ENCODE data around the gene RYR2.

The RYR2 gene

DNA sequence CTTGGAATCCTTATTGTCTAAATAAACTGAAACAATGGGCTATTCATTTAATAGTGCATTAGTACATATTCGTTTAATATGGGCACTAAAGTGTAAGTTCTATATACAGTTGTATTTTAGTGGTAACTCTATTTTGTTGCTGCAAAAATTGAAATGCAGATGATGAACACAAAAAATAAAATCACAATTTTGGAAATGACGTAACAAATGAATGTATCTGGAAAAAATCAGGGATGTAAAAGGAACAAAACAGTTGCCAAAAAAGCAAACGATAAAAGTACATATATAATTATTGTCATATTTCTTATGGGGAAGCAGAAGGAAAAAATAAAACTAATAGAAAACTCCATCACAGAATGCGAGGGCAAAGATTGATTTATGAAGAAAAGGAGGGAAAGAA, 254.9 kb downstream of the RYR2 start:
- H3K27me3 ChIP-seq (replicated peaks; ENCODE audit: control insufficient read depth, insufficient read depth, low read length, poor library complexity, severe bottlenecking): no peaks in the 10 kb centered on the region
- no peak overlapping the region for H3K27ac ChIP-seq (ENCODE audit: insufficient read depth, low read length, poor library complexity, severe bottlenecking)
- H3K4me3 ChIP-seq (ENCODE audit: insufficient read depth, low read depth, low read length, poor library complexity, severe bottlenecking): no peak overlapping the region
- H3K4me1 ChIP-seq (ENCODE audit: control insufficient read depth, insufficient read depth, low read length, poor library complexity, severe bottlenecking): no peaks in the 10 kb centered on the region
- DNase-seq: no peak
- no peaks in the 10 kb centered on the region for H3K36me3 ChIP-seq (ENCODE audit: control insufficient read depth, insufficient read depth, low read length)
- no peaks in the 10 kb centered on the region for H3K9me3 ChIP-seq (ENCODE audit: control insufficient read depth, low read length)

DNA sequence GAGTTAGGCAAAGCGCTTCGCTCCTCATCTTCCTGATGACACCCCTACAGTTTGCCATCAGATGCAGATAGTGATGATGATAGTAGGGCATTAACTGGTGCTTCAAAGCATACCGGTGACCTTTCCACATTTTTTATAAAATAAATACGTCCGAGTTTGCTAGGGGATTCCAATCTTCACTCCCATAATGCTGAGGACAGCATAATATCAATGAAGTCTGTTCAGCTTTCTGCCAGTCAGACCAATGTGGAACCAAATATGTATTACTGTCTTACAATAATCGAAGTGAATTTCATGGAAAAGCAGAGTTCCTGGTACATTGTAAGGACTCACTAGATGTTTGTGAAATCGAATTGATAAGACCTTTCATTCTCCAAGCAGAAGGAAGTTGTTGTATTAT, 258.7 kb downstream of the RYR2 start:
- H3K27ac ChIP-seq (ENCODE audit: insufficient read depth, low read length, poor library complexity, severe bottlenecking): no peak overlapping the region
- H3K27me3 ChIP-seq (replicated peaks; ENCODE audit: control insufficient read depth, insufficient read depth, low read length, poor library complexity, severe bottlenecking): no peaks in the 10 kb centered on the region
- no peaks in the 10 kb centered on the region for H3K9me3 ChIP-seq (ENCODE audit: control insufficient read depth, low read length)
- H3K4me3 ChIP-seq (ENCODE audit: insufficient read depth, low read depth, low read length, poor library complexity, severe bottlenecking): no peak overlapping the region
- no peaks in the 10 kb centered on the region for H3K4me1 ChIP-seq (ENCODE audit: control insufficient read depth, insufficient read depth, low read length, poor library complexity, severe bottlenecking)
- H3K36me3 ChIP-seq (ENCODE audit: control insufficient read depth, insufficient read depth, low read length): no peaks in the 10 kb centered on the region
- DNase-seq: no peak

DNA sequence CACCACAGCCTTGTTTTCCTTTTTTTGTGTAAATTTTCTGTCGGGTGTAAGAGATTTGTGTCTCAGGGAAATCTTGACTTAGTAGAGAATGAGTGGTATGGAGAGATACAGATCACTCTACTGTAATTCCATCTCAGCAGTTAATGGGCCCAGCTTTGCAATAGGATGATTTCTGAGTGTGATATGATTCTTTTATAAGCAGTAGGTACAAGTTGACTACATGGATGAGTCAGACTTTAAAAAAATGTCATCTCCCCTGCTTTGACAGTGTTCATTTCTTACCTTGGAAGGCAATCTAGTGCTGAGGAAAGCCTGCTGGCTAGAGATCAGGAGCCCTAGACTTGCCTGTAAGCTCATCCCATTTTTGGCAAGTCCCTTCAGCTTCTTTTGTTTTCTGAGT, 261.9 kb downstream of the RYR2 start:
- H3K27me3 ChIP-seq (replicated peaks; ENCODE audit: control insufficient read depth, insufficient read depth, low read length, poor library complexity, severe bottlenecking): no peaks in the 10 kb centered on the region
- no peaks in the 10 kb centered on the region for H3K9me3 ChIP-seq (ENCODE audit: control insufficient read depth, low read length)
- H3K27ac ChIP-seq (ENCODE audit: insufficient read depth, low read length, poor library complexity, severe bottlenecking): no peak overlapping the region
- no peaks in the 10 kb centered on the region for H3K4me1 ChIP-seq (ENCODE audit: control insufficient read depth, insufficient read depth, low read length, poor library complexity, severe bottlenecking)
- no peaks in the 10 kb centered on the region for H3K36me3 ChIP-seq (ENCODE audit: control insufficient read depth, insufficient read depth, low read length)
- no peak for DNase-seq
- H3K4me3 ChIP-seq (ENCODE audit: insufficient read depth, low read depth, low read length, poor library complexity, severe bottlenecking): no peak overlapping the region

DNA sequence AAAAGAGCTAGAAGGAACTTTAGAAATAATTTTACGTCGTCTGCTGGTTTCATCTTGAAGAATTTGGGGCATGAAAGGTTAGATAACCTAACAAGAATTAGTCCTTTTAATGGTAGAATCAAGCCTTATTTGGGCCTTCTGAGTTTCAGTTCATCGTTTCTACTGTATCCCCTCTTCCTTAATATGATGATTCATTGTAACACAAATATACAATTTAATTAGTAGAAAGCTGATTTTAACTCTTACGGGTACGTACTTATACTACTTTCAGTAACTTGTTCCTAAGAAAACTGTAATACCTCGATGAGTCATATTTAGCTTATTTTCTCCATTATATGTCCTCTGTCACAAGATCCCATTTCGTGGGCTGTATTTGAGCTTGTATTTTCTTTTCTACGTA, 264.7 kb downstream of the RYR2 start:
- H3K27me3 ChIP-seq (replicated peaks; ENCODE audit: control insufficient read depth, insufficient read depth, low read length, poor library complexity, severe bottlenecking): no peaks in the 10 kb centered on the region
- no peaks in the 10 kb centered on the region for H3K4me1 ChIP-seq (ENCODE audit: control insufficient read depth, insufficient read depth, low read length, poor library complexity, severe bottlenecking)
- H3K36me3 ChIP-seq (ENCODE audit: control insufficient read depth, insufficient read depth, low read length): no peaks in the 10 kb centered on the region
- no peaks in the 10 kb centered on the region for H3K9me3 ChIP-seq (ENCODE audit: control insufficient read depth, low read length)
- H3K4me3 ChIP-seq (ENCODE audit: insufficient read depth, low read depth, low read length, poor library complexity, severe bottlenecking): no peak overlapping the region
- no peak overlapping the region for H3K27ac ChIP-seq (ENCODE audit: insufficient read depth, low read length, poor library complexity, severe bottlenecking)
- DNase-seq: no peak

DNA sequence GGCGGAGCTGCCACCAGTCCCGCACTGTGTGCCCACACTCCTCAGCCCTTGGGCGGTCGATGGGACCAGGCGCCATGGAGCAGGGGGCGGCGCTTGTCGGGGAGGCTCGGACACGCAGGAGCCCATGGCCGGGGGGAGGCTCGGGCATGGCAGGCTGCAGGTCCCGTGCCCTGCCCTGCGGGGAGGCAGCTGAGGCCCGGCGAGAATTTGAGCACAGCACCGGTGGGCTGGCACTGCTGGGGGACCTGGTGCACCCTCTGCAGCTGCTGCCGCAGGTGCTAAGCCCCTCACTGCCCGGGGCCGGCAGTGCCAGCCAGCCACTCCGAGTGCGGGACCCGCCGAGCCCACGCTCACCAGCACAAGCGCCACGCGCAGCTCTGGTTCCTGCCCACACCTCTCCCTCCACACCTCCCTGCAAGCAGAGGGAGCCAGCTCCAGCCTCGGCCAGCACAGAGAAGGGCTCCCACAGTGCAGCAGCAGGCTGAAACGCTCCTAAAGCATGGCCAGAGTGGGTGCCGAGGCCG, 267.7 kb downstream of the RYR2 start:
- H3K27ac ChIP-seq (ENCODE audit: insufficient read depth, low read length, poor library complexity, severe bottlenecking): no peak overlapping the region

DNA sequence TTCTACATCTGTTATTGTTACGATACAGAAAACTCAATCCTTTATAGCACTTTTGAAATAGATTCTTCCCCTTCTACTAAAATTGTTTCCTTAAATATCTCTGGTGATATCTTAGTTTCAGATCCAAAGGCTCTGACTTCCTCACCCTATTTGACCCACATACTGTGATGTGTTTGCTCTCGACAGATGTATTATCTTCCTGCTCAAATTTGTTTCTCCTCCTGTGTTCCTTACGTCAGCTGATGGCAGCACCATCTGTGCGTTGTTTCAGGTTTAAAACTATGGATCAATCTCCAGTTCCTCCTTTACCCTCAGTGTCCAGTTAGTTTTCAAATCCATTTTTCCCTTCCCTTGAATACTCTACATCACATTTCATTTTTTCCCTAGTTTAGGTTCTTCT, 274.4 kb downstream of the RYR2 start:
- no peaks in the 10 kb centered on the region for H3K27me3 ChIP-seq (replicated peaks; ENCODE audit: control insufficient read depth, insufficient read depth, low read length, poor library complexity, severe bottlenecking)
- no peaks in the 10 kb centered on the region for H3K9me3 ChIP-seq (ENCODE audit: control insufficient read depth, low read length)
- H3K27ac ChIP-seq (ENCODE audit: insufficient read depth, low read length, poor library complexity, severe bottlenecking): no peak overlapping the region
- DNase-seq: no peak
- no peaks in the 10 kb centered on the region for H3K4me1 ChIP-seq (ENCODE audit: control insufficient read depth, insufficient read depth, low read length, poor library complexity, severe bottlenecking)
- H3K4me3 ChIP-seq (ENCODE audit: insufficient read depth, low read depth, low read length, poor library complexity, severe bottlenecking): no peak overlapping the region
- no peaks in the 10 kb centered on the region for H3K36me3 ChIP-seq (ENCODE audit: control insufficient read depth, insufficient read depth, low read length)

More for the DNA sequence above, 267.7 kb downstream of the RYR2 start:
- H3K9me3 ChIP-seq (ENCODE audit: control insufficient read depth, low read length): no peaks in the 10 kb centered on the region
- no peaks in the 10 kb centered on the region for H3K4me1 ChIP-seq (ENCODE audit: control insufficient read depth, insufficient read depth, low read length, poor library complexity, severe bottlenecking)
- H3K27me3 ChIP-seq (replicated peaks; ENCODE audit: control insufficient read depth, insufficient read depth, low read length, poor library complexity, severe bottlenecking): no peaks in the 10 kb centered on the region
- no peaks in the 10 kb centered on the region for H3K36me3 ChIP-seq (ENCODE audit: control insufficient read depth, insufficient read depth, low read length)
- no peak overlapping the region for H3K4me3 ChIP-seq (ENCODE audit: insufficient read depth, low read depth, low read length, poor library complexity, severe bottlenecking)
- no peak for DNase-seq

DNA sequence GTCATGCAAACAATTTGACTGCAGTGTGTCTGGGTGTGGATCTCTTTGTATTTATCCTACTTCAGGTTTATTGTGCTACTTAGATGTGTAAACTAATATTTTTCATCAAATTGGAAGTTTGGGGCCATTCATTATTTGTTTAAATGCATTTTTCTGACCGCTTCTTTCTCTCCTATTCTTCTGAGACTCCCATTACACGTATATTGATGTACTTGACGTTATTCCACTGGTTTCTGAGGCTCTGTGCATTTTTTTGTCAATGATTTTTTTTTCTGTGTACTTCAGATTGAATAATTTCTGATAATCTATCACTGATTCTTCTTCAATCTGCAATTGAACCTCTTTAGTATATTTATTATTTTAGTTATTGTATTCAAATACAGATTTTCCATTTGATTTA, 276.8 kb downstream of the RYR2 start:
- DNase-seq: no peak
- Histone ChIP-seq H3K27ac (ENCODE audit: insufficient read depth, low read length, poor library complexity, severe bottlenecking) (no peak overlapping the region), H3K36me3 (ENCODE audit: control insufficient read depth, insufficient read depth, low read length) (no peaks in the 10 kb centered on the region), H3K4me3 (ENCODE audit: insufficient read depth, low read depth, low read length, poor library complexity, severe bottlenecking) (no peak overlapping the region), H3K27me3 (replicated peaks; ENCODE audit: control insufficient read depth, insufficient read depth, low read length, poor library complexity, severe bottlenecking) (no peaks in the 10 kb centered on the region), H3K9me3 (ENCODE audit: control insufficient read depth, low read length) (no peaks in the 10 kb centered on the region), H3K4me1 (ENCODE audit: control insufficient read depth, insufficient read depth, low read length, poor library complexity, severe bottlenecking) (no peaks in the 10 kb centered on the region)

DNA sequence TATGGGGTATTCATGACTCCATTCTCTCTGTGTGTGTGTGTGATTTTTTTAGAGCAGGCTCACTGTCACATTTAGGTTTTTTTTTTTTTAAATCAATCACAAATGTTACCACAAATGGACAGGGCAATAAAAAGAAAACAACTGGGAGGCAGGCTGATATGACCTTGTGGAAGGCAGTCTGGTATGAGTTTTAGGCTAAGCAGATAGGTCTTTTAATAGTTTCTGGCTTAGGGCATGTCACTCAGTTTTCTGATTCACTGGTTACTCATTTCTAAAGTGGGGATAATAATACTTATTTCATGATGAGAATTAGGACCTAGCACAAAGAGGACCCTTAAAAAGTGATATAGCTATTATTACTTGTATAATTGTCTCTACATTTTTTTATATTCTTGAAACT, 278.9 kb downstream of the RYR2 start:
- Histone ChIP-seq H3K36me3 (ENCODE audit: control insufficient read depth, insufficient read depth, low read length) (no peaks in the 10 kb centered on the region), H3K27me3 (replicated peaks; ENCODE audit: control insufficient read depth, insufficient read depth, low read length, poor library complexity, severe bottlenecking) (no peaks in the 10 kb centered on the region), H3K4me1 (ENCODE audit: control insufficient read depth, insufficient read depth, low read length, poor library complexity, severe bottlenecking) (no peaks in the 10 kb centered on the region), H3K4me3 (ENCODE audit: insufficient read depth, low read depth, low read length, poor library complexity, severe bottlenecking) (no peak overlapping the region), H3K9me3 (ENCODE audit: control insufficient read depth, low read length) (no peaks in the 10 kb centered on the region), H3K27ac (ENCODE audit: insufficient read depth, low read length, poor library complexity, severe bottlenecking) (no peak overlapping the region)
- DNase-seq: no peak

DNA sequence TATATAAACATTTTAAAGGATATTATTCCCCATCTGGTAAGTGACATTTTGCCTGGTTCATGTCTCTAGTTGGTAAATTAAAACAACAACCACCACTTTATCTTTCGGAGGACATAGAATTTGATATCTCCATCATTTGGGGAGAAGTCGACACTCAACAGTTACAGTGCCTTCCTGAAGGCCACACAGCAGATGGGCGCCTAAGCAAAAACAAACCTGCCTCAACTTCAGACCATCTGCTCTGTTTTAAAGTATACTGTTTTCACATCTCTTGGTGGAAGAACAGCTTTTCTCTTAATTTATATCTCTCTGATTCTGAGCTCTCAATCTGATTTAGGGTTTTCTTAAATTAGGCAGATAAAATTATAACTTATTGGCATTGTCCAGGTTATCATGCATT, 282.2 kb downstream of the RYR2 start:
- no peak overlapping the region for H3K27ac ChIP-seq (ENCODE audit: insufficient read depth, low read length, poor library complexity, severe bottlenecking)
- H3K36me3 ChIP-seq (ENCODE audit: control insufficient read depth, insufficient read depth, low read length): no peaks in the 10 kb centered on the region
- no peak for DNase-seq
- no peaks in the 10 kb centered on the region for H3K4me1 ChIP-seq (ENCODE audit: control insufficient read depth, insufficient read depth, low read length, poor library complexity, severe bottlenecking)
- no peaks in the 10 kb centered on the region for H3K27me3 ChIP-seq (replicated peaks; ENCODE audit: control insufficient read depth, insufficient read depth, low read length, poor library complexity, severe bottlenecking)
- H3K9me3 ChIP-seq (ENCODE audit: control insufficient read depth, low read length): no peaks in the 10 kb centered on the region
- no peak overlapping the region for H3K4me3 ChIP-seq (ENCODE audit: insufficient read depth, low read depth, low read length, poor library complexity, severe bottlenecking)

DNA sequence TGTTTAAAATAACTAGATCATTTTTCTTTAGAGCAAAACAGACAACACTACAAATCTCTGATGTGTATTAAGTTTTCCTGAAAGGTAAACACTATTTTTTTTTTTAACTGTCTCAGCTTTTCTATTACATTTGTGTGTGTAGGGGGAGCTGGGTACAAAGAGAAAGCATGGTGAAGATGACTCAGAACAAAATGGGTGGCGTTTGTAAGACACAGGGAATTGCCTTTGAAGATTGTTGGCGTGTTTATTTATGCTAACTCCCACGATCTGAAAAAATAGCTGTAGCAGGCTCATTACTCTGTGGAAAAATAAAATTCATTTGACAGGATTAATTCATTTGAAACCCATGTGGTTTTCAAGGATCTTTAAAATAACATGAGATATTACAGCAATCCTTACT, 285.1 kb downstream of the RYR2 start:
- Histone ChIP-seq H3K9me3 (ENCODE audit: control insufficient read depth, low read length) (no peaks in the 10 kb centered on the region), H3K27ac (ENCODE audit: insufficient read depth, low read length, poor library complexity, severe bottlenecking) (no peak overlapping the region), H3K27me3 (replicated peaks; ENCODE audit: control insufficient read depth, insufficient read depth, low read length, poor library complexity, severe bottlenecking) (no peaks in the 10 kb centered on the region), H3K36me3 (ENCODE audit: control insufficient read depth, insufficient read depth, low read length) (no peaks in the 10 kb centered on the region), H3K4me1 (ENCODE audit: control insufficient read depth, insufficient read depth, low read length, poor library complexity, severe bottlenecking) (no peaks in the 10 kb centered on the region), H3K4me3 (ENCODE audit: insufficient read depth, low read depth, low read length, poor library complexity, severe bottlenecking) (no peak overlapping the region)
- DNase-seq: no peak

DNA sequence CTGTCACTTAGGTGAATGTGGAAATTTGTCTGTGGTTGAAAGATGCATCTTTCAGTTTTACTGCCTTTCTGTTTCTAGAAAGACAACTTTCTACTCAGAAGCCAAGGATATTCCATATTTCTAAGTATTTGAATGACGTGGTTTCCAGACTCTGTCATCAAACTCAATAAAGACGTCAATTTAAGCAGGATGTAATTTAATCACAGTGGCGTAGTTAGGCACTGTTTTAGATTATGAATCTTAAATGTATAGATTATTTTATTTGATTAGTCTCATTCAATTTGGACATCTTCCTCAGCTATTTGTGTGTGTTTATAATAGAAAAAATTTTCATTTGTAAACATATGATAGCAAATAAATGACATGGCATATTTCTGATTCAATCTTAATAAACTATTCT, 298.9 kb downstream of the RYR2 start:
- no peak for DNase-seq
- H3K27me3 ChIP-seq (replicated peaks; ENCODE audit: control insufficient read depth, insufficient read depth, low read length, poor library complexity, severe bottlenecking): no peaks in the 10 kb centered on the region
- no peak overlapping the region for H3K27ac ChIP-seq (ENCODE audit: insufficient read depth, low read length, poor library complexity, severe bottlenecking)
- H3K36me3 ChIP-seq (ENCODE audit: control insufficient read depth, insufficient read depth, low read length): no peaks in the 10 kb centered on the region
- no peaks in the 10 kb centered on the region for H3K9me3 ChIP-seq (ENCODE audit: control insufficient read depth, low read length)
- H3K4me1 ChIP-seq (ENCODE audit: control insufficient read depth, insufficient read depth, low read length, poor library complexity, severe bottlenecking): no peaks in the 10 kb centered on the region
- H3K4me3 ChIP-seq (ENCODE audit: insufficient read depth, low read depth, low read length, poor library complexity, severe bottlenecking): no peak overlapping the region
